ENCODE measurements around the gene FH.

GRCh38 chr1:241460098-241460873 is 59.3 kb downstream of the FH start:
- TF ChIP-seq CTCF (IDR thresholded peaks at IDR 0.05) (no peak), POLR2AphosphoS5 (IDR thresholded peaks at IDR 0.05) (no peak)

All from stomach (tissue), 4 donors.